ENCODE measurements around the gene BCAS3.
A peak's percentile ranks its signal among the peaks of the same experiment; 100 is the strongest.

The BCAS3 gene

DNA sequence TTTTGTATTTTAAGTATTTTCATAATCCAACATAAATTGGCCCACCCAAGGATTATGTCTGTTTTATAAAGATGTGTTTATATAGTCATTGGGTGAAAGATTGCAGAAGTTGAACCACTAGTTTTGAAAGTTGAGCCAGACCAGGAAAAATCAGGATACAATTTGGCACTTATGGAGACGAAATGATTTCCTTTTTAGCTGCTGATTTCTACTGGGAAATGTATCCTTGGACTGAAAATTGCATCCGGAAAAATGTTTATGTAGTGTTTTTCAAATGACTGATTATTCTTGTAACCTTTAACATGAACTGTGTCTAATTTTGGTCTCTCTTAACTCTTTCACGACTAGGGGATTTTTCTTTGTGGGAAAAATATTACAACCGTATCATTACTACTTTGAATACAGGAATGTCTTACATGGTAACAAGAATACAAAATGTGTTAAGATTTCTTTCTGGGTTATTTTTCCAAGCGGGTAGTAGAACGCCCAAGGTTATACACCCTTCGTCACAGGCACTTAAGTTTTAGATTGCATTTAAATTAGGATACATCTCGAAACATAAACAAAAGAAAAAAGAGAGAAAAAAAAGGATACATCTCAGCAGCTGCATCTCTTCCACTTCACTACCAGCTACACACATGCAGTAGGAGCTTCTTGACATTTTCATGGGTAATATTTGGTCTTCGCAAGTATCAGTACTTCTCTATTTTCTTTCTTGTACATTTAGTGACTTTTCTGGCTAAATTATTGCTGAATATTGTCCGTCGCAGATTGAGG, 449.0 kb downstream of the BCAS3 start:
- ATAC-seq: no peak
- TF ChIP-seq POU6F1 (CRISPR knock-in tag; IDR thresholded peaks at IDR 0.05; ENCODE audit: borderline replicate concordance, low read depth): no peak
- no peak for TF ChIP-seq TOX (CRISPR knock-in tag; IDR thresholded peaks at IDR 0.05; ENCODE audit: borderline replicate concordance)
- TF ChIP-seq ZFP3 (CRISPR knock-in tag; IDR thresholded peaks at IDR 0.05): no peak
- TF ChIP-seq GLIS3 (CRISPR knock-in tag; IDR thresholded peaks at IDR 0.05): no peak
- TF ChIP-seq ESRRG (CRISPR knock-in tag; IDR thresholded peaks at IDR 0.05): no peak
- TF ChIP-seq ZNF565 (CRISPR knock-in tag; conservative IDR thresholded peaks at IDR 0.05; ENCODE audit: low read depth): no peak
- TF ChIP-seq ZNF8 (CRISPR knock-in tag; IDR thresholded peaks at IDR 0.05): no peak
- TF ChIP-seq ZFP30 (CRISPR knock-in tag; IDR thresholded peaks at IDR 0.05): no peak
- TF ChIP-seq TSHZ2 (CRISPR knock-in tag; IDR thresholded peaks at IDR 0.05): no peak
- TF ChIP-seq, protein P1, sequence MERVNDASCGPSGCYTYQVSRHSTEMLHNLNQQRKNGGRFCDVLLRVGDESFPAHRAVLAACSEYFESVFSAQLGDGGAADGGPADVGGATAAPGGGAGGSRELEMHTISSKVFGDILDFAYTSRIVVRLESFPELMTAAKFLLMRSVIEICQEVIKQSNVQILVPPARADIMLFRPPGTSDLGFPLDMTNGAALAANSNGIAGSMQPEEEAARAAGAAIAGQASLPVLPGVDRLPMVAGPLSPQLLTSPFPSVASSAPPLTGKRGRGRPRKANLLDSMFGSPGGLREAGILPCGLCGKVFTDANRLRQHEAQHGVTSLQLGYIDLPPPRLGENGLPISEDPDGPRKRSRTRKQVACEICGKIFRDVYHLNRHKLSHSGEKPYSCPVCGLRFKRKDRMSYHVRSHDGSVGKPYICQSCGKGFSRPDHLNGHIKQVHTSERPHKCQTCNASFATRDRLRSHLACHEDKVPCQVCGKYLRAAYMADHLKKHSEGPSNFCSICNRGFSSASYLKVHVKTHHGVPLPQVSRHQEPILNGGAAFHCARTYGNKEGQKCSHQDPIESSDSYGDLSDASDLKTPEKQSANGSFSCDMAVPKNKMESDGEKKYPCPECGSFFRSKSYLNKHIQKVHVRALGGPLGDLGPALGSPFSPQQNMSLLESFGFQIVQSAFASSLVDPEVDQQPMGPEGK (CRISPR knock-in tag; IDR thresholded peaks at IDR 0.05; ENCODE audit: borderline replicate concordance): no peak
- no peak for TF ChIP-seq SNAI2 (CRISPR knock-in tag; IDR thresholded peaks at IDR 0.05)
- no peak for TF ChIP-seq PPARA (CRISPR knock-in tag; IDR thresholded peaks at IDR 0.05; ENCODE audit: borderline replicate concordance)
- TF ChIP-seq BACH2 (CRISPR knock-in tag; IDR thresholded peaks at IDR 0.05; ENCODE audit: borderline replicate concordance): no peak
- TF ChIP-seq OSR1 (CRISPR knock-in tag; IDR thresholded peaks at IDR 0.05): no peak
- TF ChIP-seq ARNTL (CRISPR knock-in tag; IDR thresholded peaks at IDR 0.05; ENCODE audit: borderline replicate concordance, low read depth): no peak
- no peak for TF ChIP-seq ZC3H10 (CRISPR knock-in tag; IDR thresholded peaks at IDR 0.05)
- no peak for TF ChIP-seq CREB5 (CRISPR knock-in tag; IDR thresholded peaks at IDR 0.05; ENCODE audit: low read depth)
- TF ChIP-seq RARB (CRISPR knock-in tag; IDR thresholded peaks at IDR 0.05): no peak
- TF ChIP-seq CSDC2 (CRISPR knock-in tag; IDR thresholded peaks at IDR 0.05): no peak

DNA sequence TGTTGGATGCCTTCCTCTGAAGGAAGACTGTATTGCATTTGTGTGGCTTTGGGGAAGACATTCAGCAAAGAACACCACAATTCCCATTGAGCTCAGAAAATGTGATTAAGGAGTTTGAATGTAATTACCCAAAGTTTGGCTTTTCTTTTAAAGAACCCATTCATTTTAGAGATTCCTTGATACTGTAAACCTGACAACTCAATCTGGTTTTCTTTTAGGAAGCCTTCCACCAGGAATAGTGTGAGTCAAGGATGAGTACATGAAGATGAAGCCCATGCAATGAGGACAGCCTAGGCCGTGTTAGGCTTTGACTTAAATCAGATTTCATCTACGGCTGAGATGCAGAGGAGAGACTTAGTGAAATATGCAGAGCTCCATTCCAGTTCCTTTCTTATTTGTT, 450.3 kb downstream of the BCAS3 start:
- TF ChIP-seq CREB5 (CRISPR knock-in tag; IDR thresholded peaks at IDR 0.05; ENCODE audit: low read depth) (0 out of 2 replicates have a peak, but pooled peaks have one; percentile 32), ZFP3 (CRISPR knock-in tag; IDR thresholded peaks at IDR 0.05) (peak; percentile 68; the same call in 1 of the 2 replicates), TSHZ2 (CRISPR knock-in tag; IDR thresholded peaks at IDR 0.05) (no peak), ISL1 (CRISPR knock-in tag; IDR thresholded peaks at IDR 0.05) (peak; percentile 69), SNAI2 (CRISPR knock-in tag; IDR thresholded peaks at IDR 0.05) (peak; percentile 76; the same call in 1 of the 2 replicates)
- TF ChIP-seq, protein P1 (CRISPR knock-in tag; IDR thresholded peaks at IDR 0.05; ENCODE audit: borderline replicate concordance): peak; percentile 42; the same call in 1 of the 2 replicates
- ATAC-seq: peak; percentile 49; the same call in 2 of the 3 replicates
